ENCODE results near the gene TAF4.

TAF4 gene

DNA sequence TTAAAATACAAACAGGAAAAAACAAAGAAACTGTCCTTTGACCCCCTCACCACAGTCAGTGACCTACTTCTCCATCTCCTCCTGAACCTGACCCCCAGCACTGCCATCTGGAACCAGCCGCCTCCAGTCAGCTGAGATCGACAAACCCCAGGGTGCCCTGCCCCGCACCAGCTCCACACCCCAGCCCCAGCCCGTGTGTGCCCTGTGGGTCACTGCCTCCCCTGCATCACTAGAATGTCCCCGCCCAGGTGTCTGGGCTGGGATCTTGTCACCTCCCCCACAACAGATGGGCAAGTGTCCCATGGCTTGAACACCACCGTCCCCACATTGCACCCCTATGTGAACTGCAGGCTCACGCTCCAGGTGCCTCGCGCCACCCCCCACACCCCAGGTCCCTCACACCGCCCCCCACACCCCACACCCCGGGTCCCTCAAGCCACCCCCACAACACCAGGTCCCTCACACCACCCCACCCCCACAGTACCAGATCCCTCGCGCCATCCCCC is 13.3 kb downstream of the TAF4 start (continued):
- TF ChIP-seq, protein P1, sequence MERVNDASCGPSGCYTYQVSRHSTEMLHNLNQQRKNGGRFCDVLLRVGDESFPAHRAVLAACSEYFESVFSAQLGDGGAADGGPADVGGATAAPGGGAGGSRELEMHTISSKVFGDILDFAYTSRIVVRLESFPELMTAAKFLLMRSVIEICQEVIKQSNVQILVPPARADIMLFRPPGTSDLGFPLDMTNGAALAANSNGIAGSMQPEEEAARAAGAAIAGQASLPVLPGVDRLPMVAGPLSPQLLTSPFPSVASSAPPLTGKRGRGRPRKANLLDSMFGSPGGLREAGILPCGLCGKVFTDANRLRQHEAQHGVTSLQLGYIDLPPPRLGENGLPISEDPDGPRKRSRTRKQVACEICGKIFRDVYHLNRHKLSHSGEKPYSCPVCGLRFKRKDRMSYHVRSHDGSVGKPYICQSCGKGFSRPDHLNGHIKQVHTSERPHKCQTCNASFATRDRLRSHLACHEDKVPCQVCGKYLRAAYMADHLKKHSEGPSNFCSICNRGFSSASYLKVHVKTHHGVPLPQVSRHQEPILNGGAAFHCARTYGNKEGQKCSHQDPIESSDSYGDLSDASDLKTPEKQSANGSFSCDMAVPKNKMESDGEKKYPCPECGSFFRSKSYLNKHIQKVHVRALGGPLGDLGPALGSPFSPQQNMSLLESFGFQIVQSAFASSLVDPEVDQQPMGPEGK (CRISPR knock-in tag; IDR thresholded peaks at IDR 0.05; ENCODE audit: borderline replicate concordance): no peak
- TF ChIP-seq GLIS3 (CRISPR knock-in tag; IDR thresholded peaks at IDR 0.05) (no peak), RARB (CRISPR knock-in tag; IDR thresholded peaks at IDR 0.05) (no peak), ARNTL (CRISPR knock-in tag; IDR thresholded peaks at IDR 0.05; ENCODE audit: borderline replicate concordance, low read depth) (no peak), BACH2 (CRISPR knock-in tag; IDR thresholded peaks at IDR 0.05; ENCODE audit: borderline replicate concordance) (no peak), ZFP30 (CRISPR knock-in tag; IDR thresholded peaks at IDR 0.05) (no peak), ZNF565 (CRISPR knock-in tag; conservative IDR thresholded peaks at IDR 0.05; ENCODE audit: low read depth) (no peak), TCF4 (CRISPR knock-in tag; IDR thresholded peaks at IDR 0.05; ENCODE audit: borderline replicate concordance) (no peak)

- no peak for TF ChIP-seq RARB (CRISPR knock-in tag; IDR thresholded peaks at IDR 0.05)
- no peak for TF ChIP-seq ZFP30 (CRISPR knock-in tag; IDR thresholded peaks at IDR 0.05)
- no peak for ATAC-seq
Observed at GRCh38 chr20:62051546-62052255, 14.0 kb downstream of the TAF4 start.

DNA sequence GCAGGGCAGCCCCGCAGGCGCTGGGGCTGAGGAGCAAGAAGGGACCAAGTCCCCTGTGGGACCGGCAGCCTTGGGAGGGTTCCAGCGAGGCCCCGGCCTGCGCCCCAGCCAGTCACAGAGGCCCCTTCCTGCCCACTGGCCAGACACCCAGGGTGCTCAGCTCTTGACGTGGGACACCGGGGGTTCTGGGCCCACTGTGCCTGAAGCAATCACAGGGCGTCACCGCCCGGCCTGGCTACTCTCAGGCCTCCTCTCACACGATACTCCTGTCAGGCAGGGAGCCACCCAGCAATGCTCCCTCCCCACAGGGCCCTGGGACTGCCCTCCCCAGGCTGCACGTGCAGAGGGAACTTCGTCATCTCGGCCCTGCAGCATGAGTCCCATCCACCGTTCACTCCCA is 14.5 kb downstream of the TAF4 start:
- no peak for ATAC-seq
- no peak for TF ChIP-seq ZFP3 (CRISPR knock-in tag; IDR thresholded peaks at IDR 0.05)
- no peak for TF ChIP-seq RARB (CRISPR knock-in tag; IDR thresholded peaks at IDR 0.05)
- no peak for TF ChIP-seq ZNF70 (CRISPR knock-in tag; IDR thresholded peaks at IDR 0.05)
- TF ChIP-seq OSR1 (CRISPR knock-in tag; IDR thresholded peaks at IDR 0.05): no peak
- TF ChIP-seq, protein P1 (CRISPR knock-in tag; IDR thresholded peaks at IDR 0.05; ENCODE audit: borderline replicate concordance): no peak
- TF ChIP-seq ISL1 (CRISPR knock-in tag; IDR thresholded peaks at IDR 0.05): no peak
- no peak for TF ChIP-seq ZFP30 (CRISPR knock-in tag; IDR thresholded peaks at IDR 0.05)
- no peak for TF ChIP-seq BACH2 (CRISPR knock-in tag; IDR thresholded peaks at IDR 0.05; ENCODE audit: borderline replicate concordance)
- TF ChIP-seq CREB5 (CRISPR knock-in tag; IDR thresholded peaks at IDR 0.05; ENCODE audit: low read depth): no peak
- TF ChIP-seq CSDC2 (CRISPR knock-in tag; IDR thresholded peaks at IDR 0.05): no peak

DNA sequence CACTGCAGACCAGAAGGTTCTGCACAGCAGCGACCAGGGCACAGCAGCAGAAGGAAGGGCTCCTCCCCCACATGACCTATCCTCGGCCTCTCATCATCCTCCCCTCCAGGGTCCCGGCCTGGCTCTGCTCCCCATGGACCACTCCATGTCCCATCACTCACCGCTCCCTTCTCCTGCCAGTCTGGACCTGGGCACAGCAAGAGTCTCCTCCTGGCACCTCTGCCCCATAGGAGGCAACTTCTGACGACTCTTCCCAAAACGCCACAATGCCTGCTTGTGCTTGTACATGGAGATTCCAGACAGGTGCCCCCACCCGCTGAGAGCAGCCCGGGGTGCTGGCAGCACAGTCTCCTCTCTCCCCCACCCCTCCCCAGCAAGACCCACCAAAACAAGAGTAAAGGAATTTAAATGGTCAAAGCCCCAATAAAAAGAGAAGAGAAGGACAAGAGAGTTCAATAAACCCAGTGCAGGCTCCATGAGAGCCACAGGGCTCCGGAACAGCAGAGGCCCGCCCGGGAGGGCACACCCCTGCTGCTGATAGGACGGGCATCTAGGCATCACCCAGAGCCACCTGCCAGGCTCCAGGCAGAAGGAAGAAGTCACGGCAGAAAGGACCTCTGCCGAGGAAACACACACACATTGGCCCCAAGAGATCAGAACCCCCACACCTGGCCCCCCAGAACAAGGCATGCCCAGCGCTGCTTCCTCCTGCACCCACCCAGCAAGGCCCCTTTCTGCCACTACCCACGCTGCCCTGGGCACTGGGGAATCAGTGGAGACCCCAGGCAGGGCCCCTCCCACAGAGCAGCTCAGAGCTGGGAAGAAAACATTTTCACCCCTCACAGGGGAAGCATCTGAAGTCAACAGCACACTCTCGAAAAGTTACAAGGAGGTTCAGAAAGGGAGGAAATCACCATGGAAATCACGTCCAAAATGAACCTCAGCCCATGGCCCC is 15.2 kb downstream of the TAF4 start:
- ATAC-seq: no peak
- no peak for TF ChIP-seq ESRRG (CRISPR knock-in tag; IDR thresholded peaks at IDR 0.05)
- no peak for TF ChIP-seq TSHZ2 (CRISPR knock-in tag; IDR thresholded peaks at IDR 0.05)
- no peak for TF ChIP-seq CREB5 (CRISPR knock-in tag; IDR thresholded peaks at IDR 0.05; ENCODE audit: low read depth)
- TF ChIP-seq RARB (CRISPR knock-in tag; IDR thresholded peaks at IDR 0.05): no peak
- no peak for TF ChIP-seq CSDC2 (CRISPR knock-in tag; IDR thresholded peaks at IDR 0.05)
- no peak for TF ChIP-seq ZNF8 (CRISPR knock-in tag; IDR thresholded peaks at IDR 0.05)
- TF ChIP-seq SNAI2 (CRISPR knock-in tag; IDR thresholded peaks at IDR 0.05): no peak
- TF ChIP-seq ZNF70 (CRISPR knock-in tag; IDR thresholded peaks at IDR 0.05): no peak
- TF ChIP-seq ARNTL (CRISPR knock-in tag; IDR thresholded peaks at IDR 0.05; ENCODE audit: borderline replicate concordance, low read depth): no peak
- no peak for TF ChIP-seq ZFP30 (CRISPR knock-in tag; IDR thresholded peaks at IDR 0.05)
- no peak for TF ChIP-seq BACH2 (CRISPR knock-in tag; IDR thresholded peaks at IDR 0.05; ENCODE audit: borderline replicate concordance)
- TF ChIP-seq CSRNP3 (CRISPR knock-in tag; IDR thresholded peaks at IDR 0.05): no peak
- TF ChIP-seq, protein P1 (CRISPR knock-in tag; IDR thresholded peaks at IDR 0.05; ENCODE audit: borderline replicate concordance): no peak
- no peak for TF ChIP-seq ZNF565 (CRISPR knock-in tag; conservative IDR thresholded peaks at IDR 0.05; ENCODE audit: low read depth)
